ENCODE data around the gene ZIC1.

GRCh38 chr3:147408188-147409100, 721 bp upstream of the ZIC1 start:
- TF ChIP-seq EZH2phosphoT487 (IDR thresholded peaks at IDR 0.05; ENCODE audit: insufficient read depth, low read depth) (no peak), EZH2 (IDR thresholded peaks at IDR 0.05; ENCODE audit: insufficient read depth, poor library complexity, severe bottlenecking) (no peak)
